Tibial artery (tissue), 4 donors: ENCODE results near the gene OSBPL6.
"Not testable (repeated sequence)": the region's sequence is repeated elsewhere in the genome, so short reads cannot be mapped to it uniquely, and the experiment has no call there.

ENCODE experiments used
- DNase-seq, 2 donors: peaks; one replicate each; pipeline ENCODE4 v3.0.0-alpha.2; 2019
- H3K27ac ChIP-seq, 2 donors: fragments of 200-600 bp; sonication (generic) in 1 of 2; 1 replicate in 1 of 2; 2 replicates in 1 of 2; pipeline ENCODE4 v1.5.1; 2018 to 2019; ENCODE audit warnings: mild to moderate bottlenecking in 1 of 2
- H3K27me3 ChIP-seq, 2 donors: fragments of 200-600 bp; sonication (generic) in 1 of 2; one replicate each; pipeline versions ENCODE4 v1.5.1 to v1.6.0; 2016 to 2019
- H3K36me3 ChIP-seq, 3 donors: fragments of 200-600 bp; sonication (generic) in 2 of 3; one replicate each; pipeline ENCODE4 v1.5.1; 2016 to 2019; ENCODE audit warnings: mild to moderate bottlenecking in 2 of 3
- H3K4me1 ChIP-seq, 4 donors: fragments of 200-600 bp; sonication (generic) in 2 of 4; 1 replicate in 3 of 4; 2 replicates in 1 of 4; pipeline ENCODE4 v1.5.1; 2016 to 2019
- H3K4me3 ChIP-seq, 2 donors: fragments of 200-600 bp; sonication (generic) in 1 of 2; 1 replicate in 1 of 2; 2 replicates in 1 of 2; pipeline ENCODE4 v1.5.1; 2018 to 2019; ENCODE audit warnings: mild to moderate bottlenecking in 2 of 2
- H3K9me3 ChIP-seq, 3 donors: fragments of 200-600 bp; sonication (generic) in 1 of 3; one replicate each; pipeline ENCODE4 v1.5.1; 2016 to 2019
- intact Hi-C: fragments of 100-400 bp; cut with DNase I; formaldehyde crosslinking; loops from one replicate; pipeline ENCODE4 v1.15.0; 2023; ENCODE audit warnings: low total_unique reads
- TF ChIP-seq, protein P1 (sequence below), 2 experiments: fragments of 200-600 bp in 1 of 2; fragments of 450-650 bp in 1 of 2; IDR thresholded peaks; one replicate each; pipeline ENCODE4 v1.5.1; 2017 to 2019; ENCODE audit warnings: antibody characterized with exemption in 2 of 2, mild to moderate bottlenecking in 1 of 2, moderate library complexity in 1 of 2

Gene OSBPL6

DNA sequence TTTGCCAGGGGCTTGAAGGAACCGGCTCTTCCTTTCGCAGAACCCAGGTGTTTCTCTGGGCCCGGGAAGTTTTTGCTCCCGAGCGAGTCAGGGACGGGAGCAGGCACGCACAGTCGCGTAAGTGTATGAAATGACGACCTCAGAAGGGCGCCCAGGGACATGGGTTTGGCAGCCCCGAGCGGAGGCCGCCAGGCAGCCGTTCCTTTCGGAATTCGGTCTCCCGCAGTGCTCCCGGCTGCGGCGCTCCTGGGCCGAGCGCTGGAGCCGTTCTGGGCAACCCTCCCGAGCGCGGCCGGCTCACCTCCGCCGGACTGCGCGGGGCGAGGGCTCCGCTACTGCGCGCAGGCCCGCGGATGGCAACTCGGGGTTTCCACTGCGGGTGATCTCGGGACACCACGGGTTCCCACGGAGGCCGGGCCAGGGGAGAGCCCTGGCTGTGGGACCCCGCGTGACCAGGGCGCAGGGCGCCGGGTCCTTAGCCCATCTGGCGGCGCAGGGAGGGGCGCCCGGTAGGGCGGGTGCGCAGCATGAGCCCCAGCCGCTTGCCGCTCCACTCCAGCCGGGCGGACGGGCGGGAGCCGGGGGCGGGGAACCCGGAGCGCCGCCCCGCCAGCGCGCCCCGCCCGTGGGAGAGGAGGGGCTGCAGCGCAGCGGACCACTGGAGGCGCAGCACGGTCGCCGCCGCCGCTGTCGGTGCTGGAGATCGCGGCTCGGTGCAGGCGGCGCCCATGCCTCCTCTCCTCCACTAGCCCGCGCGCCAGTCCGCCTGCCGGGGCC is at the start of gene OSBPL6:
OSBPL6 (plus strand) TSS at position 690 of the 777 bp plus-strand sequence. CDS start 111,673 bp downstream, outside the sequence.
- Histone ChIP-seq H3K27ac (peak within 1 kb of the TSS; percentile 95 to 97), H3K27me3 (no peaks in the 10 kb centered on the region), H3K36me3 (no peaks in the 10 kb centered on the region), H3K9me3 (no peaks in the 10 kb centered on the region), H3K4me3 (peak within 1 kb of the TSS; percentile 87 to 96), H3K4me1 (peaks cover 0 to 12% (median 1%) of the 10 kb centered on the region in 4 donors)
- peak; percentile 78 to 91 for DNase-seq
- intact Hi-C loops = loop anchor here (10.0 kb wide), 1 partner anchor 81 kb away; no protein-coding TSS in a partner anchor
- TF ChIP-seq, protein P1, sequence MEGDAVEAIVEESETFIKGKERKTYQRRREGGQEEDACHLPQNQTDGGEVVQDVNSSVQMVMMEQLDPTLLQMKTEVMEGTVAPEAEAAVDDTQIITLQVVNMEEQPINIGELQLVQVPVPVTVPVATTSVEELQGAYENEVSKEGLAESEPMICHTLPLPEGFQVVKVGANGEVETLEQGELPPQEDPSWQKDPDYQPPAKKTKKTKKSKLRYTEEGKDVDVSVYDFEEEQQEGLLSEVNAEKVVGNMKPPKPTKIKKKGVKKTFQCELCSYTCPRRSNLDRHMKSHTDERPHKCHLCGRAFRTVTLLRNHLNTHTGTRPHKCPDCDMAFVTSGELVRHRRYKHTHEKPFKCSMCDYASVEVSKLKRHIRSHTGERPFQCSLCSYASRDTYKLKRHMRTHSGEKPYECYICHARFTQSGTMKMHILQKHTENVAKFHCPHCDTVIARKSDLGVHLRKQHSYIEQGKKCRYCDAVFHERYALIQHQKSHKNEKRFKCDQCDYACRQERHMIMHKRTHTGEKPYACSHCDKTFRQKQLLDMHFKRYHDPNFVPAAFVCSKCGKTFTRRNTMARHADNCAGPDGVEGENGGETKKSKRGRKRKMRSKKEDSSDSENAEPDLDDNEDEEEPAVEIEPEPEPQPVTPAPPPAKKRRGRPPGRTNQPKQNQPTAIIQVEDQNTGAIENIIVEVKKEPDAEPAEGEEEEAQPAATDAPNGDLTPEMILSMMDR (IDR thresholded peaks at IDR 0.05) = peak; percentile 42 to 44

- H3K27ac ChIP-seq = no peak overlapping the region
- H3K4me3 ChIP-seq = no peak overlapping the region
- intact Hi-C loops = no loop called here
- no peak for DNase-seq
- peaks cover 0 to 6% of the 10 kb centered on the region in 2 donors for H3K27me3 ChIP-seq
- TF ChIP-seq, protein P1 (IDR thresholded peaks at IDR 0.05) = no peak
- H3K36me3 ChIP-seq = no peaks in the 10 kb centered on the region
- H3K9me3 ChIP-seq = no peaks in the 10 kb centered on the region
- H3K4me1 ChIP-seq = peaks cover 0 to 9% (median 0%) of the 10 kb centered on the region in 4 donors
Observed at GRCh38 chr2:178152033-178152432, 42.3 kb upstream of the OSBPL6 start.

GRCh38 chr2:178152542-178152941 is 41.8 kb upstream of the OSBPL6 start:
- no peak overlapping the region for H3K27ac ChIP-seq
- H3K36me3 ChIP-seq = no peaks in the 10 kb centered on the region
- peaks cover 0 to 4% of the 10 kb centered on the region in 2 donors for H3K27me3 ChIP-seq
- H3K4me3 ChIP-seq = no peak overlapping the region
- H3K4me1 ChIP-seq = peaks cover 0 to 9% (median 0%) of the 10 kb centered on the region in 4 donors
- H3K9me3 ChIP-seq = no peaks in the 10 kb centered on the region
- TF ChIP-seq, protein P1 (IDR thresholded peaks at IDR 0.05) = no peak
- no peak for DNase-seq
- intact Hi-C loops = no loop called here

- Histone ChIP-seq H3K4me1 (peaks cover 0 to 9% (median 0%) of the 10 kb centered on the region in 4 donors), H3K9me3 (no peaks in the 10 kb centered on the region), H3K27ac (no peak overlapping the region), H3K36me3 (no peaks in the 10 kb centered on the region), H3K4me3 (no peak overlapping the region), H3K27me3 (peaks cover 0 to 3% of the 10 kb centered on the region in 2 donors)
- TF ChIP-seq, protein P1 (IDR thresholded peaks at IDR 0.05) = no peak
- no peak for DNase-seq
- intact Hi-C loops = no loop called here
Observed at GRCh38 chr2:178152977-178153376, 41.3 kb upstream of the OSBPL6 start.

- H3K36me3 ChIP-seq, intact Hi-C loops, H3K27ac ChIP-seq, H3K27me3 ChIP-seq, DNase-seq, H3K4me1 ChIP-seq, H3K9me3 ChIP-seq, H3K4me3 ChIP-seq: not testable (repeated sequence)
Observed at GRCh38 chr2:178153878-178154277, 40.4 kb upstream of the OSBPL6 start.

- intact Hi-C loops = no loop called here
- H3K4me3 ChIP-seq = no peak overlapping the region
- no peaks in the 10 kb centered on the region for H3K9me3 ChIP-seq
- no peak overlapping the region for H3K27ac ChIP-seq
- DNase-seq = no peak
- no peaks in the 10 kb centered on the region for H3K36me3 ChIP-seq
- peaks cover 0 to 9% (median 0%) of the 10 kb centered on the region in 4 donors for H3K4me1 ChIP-seq
- H3K27me3 ChIP-seq = no peaks in the 10 kb centered on the region
- TF ChIP-seq, protein P1 (IDR thresholded peaks at IDR 0.05) = no peak
Observed at GRCh38 chr2:178155524-178155923, 38.8 kb upstream of the OSBPL6 start.
